GM19193 (cell line): Measurements from ENCODE around the gene CCDC183.

Source experiments
- POLR2A ChIP-seq: IDR thresholded peaks from 4 replicates; pipeline ENCODE4 v1.6.1; 2011; ENCODE audit not compliant: insufficient read depth, insufficient read length; ENCODE audit errors: extremely low read depth

Gene CCDC183

GRCh38 chr9:136796238-136796774, at the start of gene CCDC183:
Gene CCDC183, plus strand, starts transcription at chr9:136796338. Its CDS starts 60 bp downstream, at chr9:136796398.
- no peak for TF ChIP-seq POLR2A

- TF ChIP-seq POLR2A = no peak
These were observed 49.5 kb upstream of the CCDC183 start for GRCh38 chr9:136746621-136747020.

- no peak for TF ChIP-seq POLR2A
These were observed 48.7 kb upstream of the CCDC183 start for GRCh38 chr9:136747161-136748060.

- no peak for TF ChIP-seq POLR2A
These were observed 47.9 kb upstream of the CCDC183 start, which contains the start of gene LCN6 for GRCh38 chr9:136748201-136748600. Gene LCN6, minus strand, starts transcription at chr9:136748525. Its CDS starts 42 bp downstream, at chr9:136748483.

- TF ChIP-seq POLR2A = no peak
These were observed 47.2 kb upstream of the CCDC183 start for GRCh38 chr9:136748666-136749611.

GRCh38 chr9:136750526-136750925, 45.6 kb upstream of the CCDC183 start:
- no peak for TF ChIP-seq POLR2A

GRCh38 chr9:136751244-136751643, 44.9 kb upstream of the CCDC183 start:
- no peak for TF ChIP-seq POLR2A

DNA sequence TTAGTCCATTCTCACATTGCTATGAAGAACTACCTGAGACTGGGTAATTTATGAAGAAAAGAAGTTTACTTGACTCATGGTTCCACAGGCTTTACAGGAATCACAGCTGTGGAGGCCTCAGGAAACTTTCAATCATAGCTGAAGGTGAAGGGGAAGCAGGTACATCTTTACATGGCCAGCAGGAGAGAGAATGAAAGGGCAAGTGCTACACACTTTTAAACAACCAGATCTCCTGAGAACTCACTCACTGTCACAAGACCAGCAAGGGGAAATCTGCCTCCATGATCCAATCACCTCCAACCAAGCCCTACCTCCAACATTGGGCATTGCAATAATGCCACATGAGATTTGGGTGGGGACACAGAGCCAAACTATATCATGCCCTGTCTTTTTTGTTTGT, 44.3 kb upstream of the CCDC183 start:
- TF ChIP-seq POLR2A = no peak

DNA sequence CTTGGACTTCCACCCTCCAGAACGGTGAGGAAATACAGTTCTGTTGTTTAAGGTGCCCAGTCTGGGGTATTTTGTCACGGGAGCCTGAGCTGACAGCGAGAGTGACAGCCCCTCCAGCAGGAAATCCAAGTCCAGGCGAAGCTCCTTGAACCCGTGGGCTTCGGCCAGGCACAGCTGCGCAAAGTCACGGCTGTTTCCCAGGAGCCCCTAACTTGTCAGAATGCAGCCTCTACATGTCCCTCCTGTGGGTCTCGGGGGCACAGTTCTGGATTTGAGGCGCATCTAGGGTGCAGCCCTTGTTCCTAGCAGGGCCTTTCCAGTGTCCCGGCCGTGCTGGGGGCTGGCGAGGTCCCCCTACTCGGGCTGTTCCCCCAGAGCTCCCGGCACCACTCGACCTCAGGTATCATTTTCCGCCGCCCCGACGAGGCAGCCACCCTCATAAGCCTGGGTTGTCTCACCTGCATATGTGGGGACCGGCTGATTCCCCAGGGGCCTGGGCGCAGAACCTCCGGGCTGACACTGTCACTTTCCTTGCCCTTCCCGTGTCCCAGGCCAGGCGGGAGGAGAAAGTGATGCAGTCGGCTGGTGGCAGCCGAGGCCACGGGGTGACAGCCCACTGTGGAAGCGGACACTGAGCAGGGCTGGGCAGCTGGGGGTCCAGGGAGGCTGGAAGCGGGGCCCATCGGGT, 42.6 kb upstream of the CCDC183 start:
- no peak for TF ChIP-seq POLR2A

DNA sequence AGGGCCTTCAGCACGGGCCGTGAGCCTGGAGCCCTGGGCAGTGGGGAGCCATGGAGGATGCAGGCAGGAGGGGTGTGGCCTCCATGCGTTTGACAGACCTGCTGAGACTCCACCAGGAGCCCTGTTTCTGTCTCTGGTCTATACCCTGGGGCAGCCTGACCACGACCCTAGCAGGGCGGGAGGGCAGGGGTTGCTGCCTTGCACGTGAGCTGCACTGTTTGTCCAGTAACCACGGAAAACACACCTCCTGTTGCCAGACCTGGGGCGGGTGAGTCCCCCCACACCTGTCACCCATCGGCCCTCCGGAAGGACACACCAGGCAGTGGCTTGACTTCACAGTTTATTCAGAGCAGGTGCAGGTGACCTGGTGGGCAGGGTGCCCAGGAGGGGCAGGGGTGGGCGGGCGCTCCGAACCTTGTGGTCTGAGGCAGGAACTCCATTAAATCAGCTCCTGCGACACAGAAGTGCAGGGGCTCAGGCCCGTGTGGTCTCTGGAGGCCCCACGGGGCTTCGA, 42.0 kb upstream of the CCDC183 start:
- no peak for TF ChIP-seq POLR2A

GRCh38 chr9:136754626-136755301, 41.4 kb upstream of the CCDC183 start:
- TF ChIP-seq POLR2A = no peak

GRCh38 chr9:136756134-136756438, 40.1 kb upstream of the CCDC183 start:
- TF ChIP-seq POLR2A = no peak

DNA sequence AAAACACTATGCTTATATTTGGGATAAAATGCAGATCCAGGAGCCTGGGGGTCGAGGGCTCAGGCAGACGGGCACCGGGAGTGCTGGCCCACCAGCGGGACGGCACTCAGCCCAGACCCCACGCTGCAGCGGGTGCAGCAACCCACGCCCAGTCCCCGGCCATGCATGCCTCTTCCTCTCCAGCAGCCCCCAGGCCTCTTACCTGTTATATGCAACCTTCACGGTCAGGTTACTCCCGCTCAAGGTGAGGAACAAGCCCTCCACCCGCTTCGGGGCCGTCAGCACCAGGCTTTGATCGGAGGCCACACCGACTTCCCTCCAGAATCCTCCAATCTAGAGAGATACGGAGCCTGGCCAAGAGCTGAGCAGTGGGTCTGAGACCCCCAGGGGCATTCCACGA, 39.3 kb upstream of the CCDC183 start:
- TF ChIP-seq POLR2A = no peak

- no peak for TF ChIP-seq POLR2A
These were observed 38.8 kb upstream of the CCDC183 start for GRCh38 chr9:136757328-136757727.
